ENCODE results near the gene GNAZ. TPM values are rescaled to one million over a fixed set of nuclear protein-coding genes. Genes with fewer than 3 reads are reported as not detected.
A peak's percentile ranks its signal among the peaks of the same experiment; 100 is the strongest.

Gene GNAZ
- total and polyA plus RNA-seq, 2 of the 8 experiments (the other 6 are each of a cell fraction or from before 2014, with no cell fraction given): 6.6 to 9.6 TPM

GRCh38 chr22:23038334-23038642 lies 32.0 kb upstream of the GNAZ start:
- H3K79me1 ChIP-seq (ENCODE audit: low read depth, low read length): no peaks in the 10 kb centered on the region
- H3K23ac ChIP-seq (ENCODE audit: insufficient read length): no peak overlapping the region
- CTCF ChIA-PET (ENCODE audit: partially characterized antibody): no interaction called here

More at GRCh38 chr22:23038334-23038642, 32.0 kb upstream of the GNAZ start:
- Histone ChIP-seq H2BK12ac (ENCODE audit: low read depth, low read length) (no peak overlapping the region), H2BK5ac (ENCODE audit: low read depth, low read length) (no peak overlapping the region), H3K79me2 (ENCODE audit: control insufficient read depth in 1 of 2, insufficient read depth in 2 of 2, low read length in 2 of 2) (no peaks in the 10 kb centered on the region), H3K14ac (ENCODE audit: insufficient read length) (no peak overlapping the region), H4K5ac (ENCODE audit: insufficient read length, low read depth, low read length) (no peak overlapping the region), H2BK120ac (replicated peaks; ENCODE audit: low read depth, low read length) (no peak overlapping the region), H3K4me3 (ENCODE audit: extremely low read depth in 1 of 4, insufficient read depth in 2 of 4, low read depth in 3 of 4, low read length in 4 of 4) (no peak overlapping the region), H3K4ac (replicated peaks; ENCODE audit: insufficient read length, low read depth, low read length) (no peak overlapping the region), H3K23me2 (ENCODE audit: low read depth, low read length) (no peaks in the 10 kb centered on the region), H3K27ac (ENCODE audit: low read depth, low read length) (no peak overlapping the region), H3K4me1 (replicated peaks in 1 of 4; ENCODE audit: control insufficient read depth in 3 of 4, insufficient read depth in 4 of 4, low read length in 3 of 4) (peaks cover 0 to 5% (median under 1%) of the 10 kb centered on the region in 4 experiments; a peak in 1 of 7 replicates), H3K4me2 (ENCODE audit: insufficient read depth in 1 of 2, low read depth in 2 of 2, low read length in 2 of 2) (no peak overlapping the region), H3K36me3 (ENCODE audit: control insufficient read depth in 2 of 4, insufficient read depth in 4 of 4, low read length in 3 of 4) (no peaks in the 10 kb centered on the region), H3K9ac (replicated peaks in 1 of 4; ENCODE audit: extremely low read depth in 1 of 4, low read depth in 3 of 4, low read length in 3 of 4) (no peak overlapping the region), H3K56ac (replicated peaks; ENCODE audit: insufficient read length, low read depth, low read length) (no peak overlapping the region), H4K8ac (ENCODE audit: extremely low read depth, insufficient read depth, low read length) (no peak overlapping the region), H2BK20ac (ENCODE audit: low read length) (0 out of 2 replicates have a peak overlapping the region, but pooled peaks have one; percentile 43), H2BK15ac (ENCODE audit: low read length) (no peak overlapping the region), H3K18ac (ENCODE audit: extremely low read depth, low read length) (no peak overlapping the region), H3K9me3 (ENCODE audit: insufficient read depth in 2 of 2, low read depth in 1 of 2, low read length in 1 of 2) (no peaks in the 10 kb centered on the region), H2AK5ac (ENCODE audit: low read depth, low read length) (no peak overlapping the region), H4K91ac (replicated peaks; ENCODE audit: insufficient read length, low read length) (no peak overlapping the region), H3K27me3 (replicated peaks in 1 of 4; ENCODE audit: control insufficient read depth in 3 of 4, extremely low read depth in 1 of 4, insufficient read depth in 3 of 4, low read length in 3 of 4) (peaks cover 0 to 5% (median 2%) of the 10 kb centered on the region in 4 experiments; a peak in 2 of 7 replicates), H2AFZ (ENCODE audit: low read length) (no peak overlapping the region), H4K20me1 (replicated peaks in 1 of 2; ENCODE audit: control insufficient read depth in 1 of 2, insufficient read depth in 2 of 2, low read length in 2 of 2) (no peaks in the 10 kb centered on the region)
- TF ChIP-seq CTCF (IDR thresholded peaks at IDR 0.05; ENCODE audit: control extremely low read depth in 1 of 3, insufficient read depth in 1 of 3, low read depth in 1 of 3, low read length in 3 of 3): no peak
- WGBS, 2 experiments (ENCODE audit: extremely low coverage in 1 of 2, insufficient coverage in 1 of 2, insufficient read length in 1 of 2, insufficient replicate concordance in 2 of 2, low coverage in 1 of 2, low lambda C conversion rate in 2 of 2, missing lambda C conversion rate in 1 of 2): 86% methylated on average over 6 of the region's 6 CpGs; no CpG with 5 or more reads in 1 of the 2 experiments
- DNase-seq (ENCODE audit: low read depth in 1 of 2, low spot score in 2 of 2) (no peak), FAIRE-seq (no peak)
- POLR2A ChIA-PET (ENCODE audit: partially characterized antibody): no interaction called here
